Tibial nerve (tissue), 4 donors: ENCODE measurements around the gene MINDY4.

ENCODE experiments used
- EP300 ChIP-seq, 2 donors: sonication (generic); formaldehyde crosslinking; IDR thresholded peaks; one replicate each; pipeline ENCODE4 v1.6.1; 2017; ENCODE audit warnings: antibody characterized with exemption in 2 of 2, mild to moderate bottlenecking in 1 of 2
- POLR2A ChIP-seq, 2 donors: fragments of 450-650 bp; IDR thresholded peaks; one replicate each; pipeline ENCODE4 v1.6.1; 2017; ENCODE audit warnings: antibody characterized with exemption in 2 of 2, mild to moderate bottlenecking in 2 of 2, moderate library complexity in 2 of 2
- TF ChIP-seq, protein P1 (sequence below), 5 experiments: fragments of 200-600 bp in 3 of 5; fragments of 450-650 bp in 2 of 5; sonication (generic) in 3 of 5; IDR thresholded peaks; one replicate each; pipeline ENCODE4 v1.5.1; 2016 to 2019; ENCODE audit warnings: antibody characterized with exemption in 5 of 5, mild to moderate bottlenecking in 3 of 5, moderate library complexity in 2 of 5

- TF ChIP-seq, protein P1, sequence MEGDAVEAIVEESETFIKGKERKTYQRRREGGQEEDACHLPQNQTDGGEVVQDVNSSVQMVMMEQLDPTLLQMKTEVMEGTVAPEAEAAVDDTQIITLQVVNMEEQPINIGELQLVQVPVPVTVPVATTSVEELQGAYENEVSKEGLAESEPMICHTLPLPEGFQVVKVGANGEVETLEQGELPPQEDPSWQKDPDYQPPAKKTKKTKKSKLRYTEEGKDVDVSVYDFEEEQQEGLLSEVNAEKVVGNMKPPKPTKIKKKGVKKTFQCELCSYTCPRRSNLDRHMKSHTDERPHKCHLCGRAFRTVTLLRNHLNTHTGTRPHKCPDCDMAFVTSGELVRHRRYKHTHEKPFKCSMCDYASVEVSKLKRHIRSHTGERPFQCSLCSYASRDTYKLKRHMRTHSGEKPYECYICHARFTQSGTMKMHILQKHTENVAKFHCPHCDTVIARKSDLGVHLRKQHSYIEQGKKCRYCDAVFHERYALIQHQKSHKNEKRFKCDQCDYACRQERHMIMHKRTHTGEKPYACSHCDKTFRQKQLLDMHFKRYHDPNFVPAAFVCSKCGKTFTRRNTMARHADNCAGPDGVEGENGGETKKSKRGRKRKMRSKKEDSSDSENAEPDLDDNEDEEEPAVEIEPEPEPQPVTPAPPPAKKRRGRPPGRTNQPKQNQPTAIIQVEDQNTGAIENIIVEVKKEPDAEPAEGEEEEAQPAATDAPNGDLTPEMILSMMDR (IDR thresholded peaks at IDR 0.05): no peak
- TF ChIP-seq POLR2A (IDR thresholded peaks at IDR 0.05): no peak
- no peak for TF ChIP-seq EP300 (IDR thresholded peaks at IDR 0.05)
These were observed 25.8 kb upstream of the MINDY4 start for GRCh38 chr7:30745261-30745941.
